ENCODE data around the gene PPP1R13B. TPM values are rescaled to one million over a fixed set of nuclear protein-coding genes. Genes with fewer than 3 reads are reported as not detected.

Gene PPP1R13B
- polyA plus RNA-seq, 1 of the 3 experiments (the other 2 are of a cell fraction), result 5.7 TPM

DNA sequence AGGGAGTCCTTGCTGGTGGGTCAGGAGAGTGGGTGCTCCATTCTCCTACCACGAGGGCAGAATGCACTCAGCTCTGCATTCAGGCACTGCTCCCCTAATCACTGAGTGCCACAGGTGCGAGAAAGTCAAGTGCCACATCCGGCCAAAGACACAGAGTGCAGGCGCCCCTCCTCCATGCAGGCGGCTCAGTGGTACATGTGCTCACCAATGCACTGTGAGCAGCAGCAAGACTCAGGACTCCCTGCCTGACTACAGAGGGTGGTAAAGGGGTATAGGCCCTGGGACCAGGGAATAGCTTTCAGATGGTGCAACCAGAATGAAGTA lies 98.9 kb downstream of the PPP1R13B start (continued):
- TF ChIP-seq, protein P1, sequence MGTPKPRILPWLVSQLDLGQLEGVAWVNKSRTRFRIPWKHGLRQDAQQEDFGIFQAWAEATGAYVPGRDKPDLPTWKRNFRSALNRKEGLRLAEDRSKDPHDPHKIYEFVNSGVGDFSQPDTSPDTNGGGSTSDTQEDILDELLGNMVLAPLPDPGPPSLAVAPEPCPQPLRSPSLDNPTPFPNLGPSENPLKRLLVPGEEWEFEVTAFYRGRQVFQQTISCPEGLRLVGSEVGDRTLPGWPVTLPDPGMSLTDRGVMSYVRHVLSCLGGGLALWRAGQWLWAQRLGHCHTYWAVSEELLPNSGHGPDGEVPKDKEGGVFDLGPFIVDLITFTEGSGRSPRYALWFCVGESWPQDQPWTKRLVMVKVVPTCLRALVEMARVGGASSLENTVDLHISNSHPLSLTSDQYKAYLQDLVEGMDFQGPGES (IDR thresholded peaks at IDR 0.05; ENCODE audit: low read depth, low read length), result no peak
- no peak for TF ChIP-seq FOXJ3 (CRISPR knock-in tag; IDR thresholded peaks at IDR 0.05)
- no peak for TF ChIP-seq JUND (IDR thresholded peaks at IDR 0.05)
- no peak for TF ChIP-seq RCOR1 (IDR thresholded peaks at IDR 0.05; ENCODE audit: low read length)
- TF ChIP-seq, protein P2, sequence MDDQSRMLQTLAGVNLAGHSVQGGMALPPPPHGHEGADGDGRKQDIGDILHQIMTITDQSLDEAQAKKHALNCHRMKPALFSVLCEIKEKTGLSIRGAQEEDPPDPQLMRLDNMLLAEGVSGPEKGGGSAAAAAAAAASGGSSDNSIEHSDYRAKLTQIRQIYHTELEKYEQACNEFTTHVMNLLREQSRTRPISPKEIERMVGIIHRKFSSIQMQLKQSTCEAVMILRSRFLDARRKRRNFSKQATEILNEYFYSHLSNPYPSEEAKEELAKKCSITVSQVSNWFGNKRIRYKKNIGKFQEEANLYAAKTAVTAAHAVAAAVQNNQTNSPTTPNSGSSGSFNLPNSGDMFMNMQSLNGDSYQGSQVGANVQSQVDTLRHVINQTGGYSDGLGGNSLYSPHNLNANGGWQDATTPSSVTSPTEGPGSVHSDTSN (IDR thresholded peaks at IDR 0.05), result no peak
- TF ChIP-seq CHD2 (IDR thresholded peaks at IDR 0.05; ENCODE audit: low read length, partially characterized antibody), result no peak
- TF ChIP-seq FOXM1 (IDR thresholded peaks at IDR 0.05; ENCODE audit: low read depth), result no peak
- no peak for TF ChIP-seq ELF1 (IDR thresholded peaks at IDR 0.05)

DNA sequence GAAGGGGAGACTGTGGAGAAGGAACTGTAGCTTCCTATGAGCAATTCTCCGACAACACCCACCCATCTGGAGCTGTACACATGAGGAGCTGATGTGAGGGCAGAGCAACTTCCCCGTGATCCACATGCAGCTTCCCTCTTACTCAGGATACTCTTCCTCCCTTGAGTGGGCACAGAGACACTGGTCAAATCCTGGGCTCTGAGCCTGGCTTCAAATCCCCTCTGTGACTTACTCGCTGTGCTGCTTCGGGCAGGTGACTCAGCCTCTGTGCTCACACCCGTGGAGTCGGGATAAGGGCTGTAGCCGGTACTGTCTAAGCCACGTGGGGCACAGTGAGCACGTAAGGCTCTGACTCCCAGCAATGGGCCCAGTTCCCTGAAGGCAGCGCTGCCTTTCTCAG lies 100.7 kb downstream of the PPP1R13B start:
- H3K9ac ChIP-seq, result no peak overlapping the region
- no peaks in the 10 kb centered on the region; a peak in 1 of 4 replicates for H3K4me1 ChIP-seq (ENCODE audit: control insufficient read depth in 1 of 2, insufficient read depth in 2 of 2, low read depth in 1 of 2, low read length in 1 of 2)
- H3K27ac ChIP-seq (ENCODE audit: low read depth in 2 of 2, low read length in 1 of 2), result no peak overlapping the region
- ChIA-PET POLR2A (no interaction called here), CTCF (interaction anchor here (0.8 to 1.1 kb wide), 2 partner anchors 10 to 164 kb away, joined by 3 to 5 read pairs; no protein-coding TSS in a partner anchor)
- no peaks in the 10 kb centered on the region for H3K9me2 ChIP-seq
- no peak overlapping the region for H3K4me2 ChIP-seq
- H3F3A ChIP-seq (replicated peaks; ENCODE audit: insufficient read depth), result no peaks in the 10 kb centered on the region
- H3K79me2 ChIP-seq (ENCODE audit: insufficient read depth), result no peaks in the 10 kb centered on the region
- H2AFZ ChIP-seq (ENCODE audit: low read depth), result no peak overlapping the region
- no peaks in the 10 kb centered on the region for H4K20me1 ChIP-seq (ENCODE audit: insufficient read depth)
- no peak for TF ChIP-seq TCF12 (IDR thresholded peaks at IDR 0.05)
- TF ChIP-seq YY1 (IDR thresholded peaks at IDR 0.05; ENCODE audit: low read depth), result no peak
- no peak for TF ChIP-seq GATA2 (CRISPR knock-in tag; IDR thresholded peaks at IDR 0.05)
- no peak for TF ChIP-seq FOXJ3 (CRISPR knock-in tag; IDR thresholded peaks at IDR 0.05)
- TF ChIP-seq ELF1 (IDR thresholded peaks at IDR 0.05), result no peak
- TF ChIP-seq MEF2A (IDR thresholded peaks at IDR 0.05; ENCODE audit: borderline replicate concordance, low read depth), result no peak
- TF ChIP-seq, protein P3, sequence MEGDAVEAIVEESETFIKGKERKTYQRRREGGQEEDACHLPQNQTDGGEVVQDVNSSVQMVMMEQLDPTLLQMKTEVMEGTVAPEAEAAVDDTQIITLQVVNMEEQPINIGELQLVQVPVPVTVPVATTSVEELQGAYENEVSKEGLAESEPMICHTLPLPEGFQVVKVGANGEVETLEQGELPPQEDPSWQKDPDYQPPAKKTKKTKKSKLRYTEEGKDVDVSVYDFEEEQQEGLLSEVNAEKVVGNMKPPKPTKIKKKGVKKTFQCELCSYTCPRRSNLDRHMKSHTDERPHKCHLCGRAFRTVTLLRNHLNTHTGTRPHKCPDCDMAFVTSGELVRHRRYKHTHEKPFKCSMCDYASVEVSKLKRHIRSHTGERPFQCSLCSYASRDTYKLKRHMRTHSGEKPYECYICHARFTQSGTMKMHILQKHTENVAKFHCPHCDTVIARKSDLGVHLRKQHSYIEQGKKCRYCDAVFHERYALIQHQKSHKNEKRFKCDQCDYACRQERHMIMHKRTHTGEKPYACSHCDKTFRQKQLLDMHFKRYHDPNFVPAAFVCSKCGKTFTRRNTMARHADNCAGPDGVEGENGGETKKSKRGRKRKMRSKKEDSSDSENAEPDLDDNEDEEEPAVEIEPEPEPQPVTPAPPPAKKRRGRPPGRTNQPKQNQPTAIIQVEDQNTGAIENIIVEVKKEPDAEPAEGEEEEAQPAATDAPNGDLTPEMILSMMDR (IDR thresholded peaks at IDR 0.05), result no peak
- TF ChIP-seq RXRA (IDR thresholded peaks at IDR 0.05; ENCODE audit: borderline replicate concordance, low read depth), result no peak
- TF ChIP-seq SMC3 (IDR thresholded peaks at IDR 0.05; ENCODE audit: low read depth, low read length), result no peak
- TF ChIP-seq NRF1 (IDR thresholded peaks at IDR 0.05; ENCODE audit: low read depth, low read length), result no peak
- TF ChIP-seq, protein P4, sequence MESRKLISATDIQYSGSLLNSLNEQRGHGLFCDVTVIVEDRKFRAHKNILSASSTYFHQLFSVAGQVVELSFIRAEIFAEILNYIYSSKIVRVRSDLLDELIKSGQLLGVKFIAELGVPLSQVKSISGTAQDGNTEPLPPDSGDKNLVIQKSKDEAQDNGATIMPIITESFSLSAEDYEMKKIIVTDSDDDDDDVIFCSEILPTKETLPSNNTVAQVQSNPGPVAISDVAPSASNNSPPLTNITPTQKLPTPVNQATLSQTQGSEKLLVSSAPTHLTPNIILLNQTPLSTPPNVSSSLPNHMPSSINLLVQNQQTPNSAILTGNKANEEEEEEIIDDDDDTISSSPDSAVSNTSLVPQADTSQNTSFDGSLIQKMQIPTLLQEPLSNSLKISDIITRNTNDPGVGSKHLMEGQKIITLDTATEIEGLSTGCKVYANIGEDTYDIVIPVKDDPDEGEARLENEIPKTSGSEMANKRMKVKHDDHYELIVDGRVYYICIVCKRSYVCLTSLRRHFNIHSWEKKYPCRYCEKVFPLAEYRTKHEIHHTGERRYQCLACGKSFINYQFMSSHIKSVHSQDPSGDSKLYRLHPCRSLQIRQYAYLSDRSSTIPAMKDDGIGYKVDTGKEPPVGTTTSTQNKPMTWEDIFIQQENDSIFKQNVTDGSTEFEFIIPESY (IDR thresholded peaks at IDR 0.05; ENCODE audit: borderline replicate concordance, low read depth), result no peak
- TF ChIP-seq CHD2 (IDR thresholded peaks at IDR 0.05; ENCODE audit: low read length, partially characterized antibody), result no peak
- TF ChIP-seq, protein P5, sequence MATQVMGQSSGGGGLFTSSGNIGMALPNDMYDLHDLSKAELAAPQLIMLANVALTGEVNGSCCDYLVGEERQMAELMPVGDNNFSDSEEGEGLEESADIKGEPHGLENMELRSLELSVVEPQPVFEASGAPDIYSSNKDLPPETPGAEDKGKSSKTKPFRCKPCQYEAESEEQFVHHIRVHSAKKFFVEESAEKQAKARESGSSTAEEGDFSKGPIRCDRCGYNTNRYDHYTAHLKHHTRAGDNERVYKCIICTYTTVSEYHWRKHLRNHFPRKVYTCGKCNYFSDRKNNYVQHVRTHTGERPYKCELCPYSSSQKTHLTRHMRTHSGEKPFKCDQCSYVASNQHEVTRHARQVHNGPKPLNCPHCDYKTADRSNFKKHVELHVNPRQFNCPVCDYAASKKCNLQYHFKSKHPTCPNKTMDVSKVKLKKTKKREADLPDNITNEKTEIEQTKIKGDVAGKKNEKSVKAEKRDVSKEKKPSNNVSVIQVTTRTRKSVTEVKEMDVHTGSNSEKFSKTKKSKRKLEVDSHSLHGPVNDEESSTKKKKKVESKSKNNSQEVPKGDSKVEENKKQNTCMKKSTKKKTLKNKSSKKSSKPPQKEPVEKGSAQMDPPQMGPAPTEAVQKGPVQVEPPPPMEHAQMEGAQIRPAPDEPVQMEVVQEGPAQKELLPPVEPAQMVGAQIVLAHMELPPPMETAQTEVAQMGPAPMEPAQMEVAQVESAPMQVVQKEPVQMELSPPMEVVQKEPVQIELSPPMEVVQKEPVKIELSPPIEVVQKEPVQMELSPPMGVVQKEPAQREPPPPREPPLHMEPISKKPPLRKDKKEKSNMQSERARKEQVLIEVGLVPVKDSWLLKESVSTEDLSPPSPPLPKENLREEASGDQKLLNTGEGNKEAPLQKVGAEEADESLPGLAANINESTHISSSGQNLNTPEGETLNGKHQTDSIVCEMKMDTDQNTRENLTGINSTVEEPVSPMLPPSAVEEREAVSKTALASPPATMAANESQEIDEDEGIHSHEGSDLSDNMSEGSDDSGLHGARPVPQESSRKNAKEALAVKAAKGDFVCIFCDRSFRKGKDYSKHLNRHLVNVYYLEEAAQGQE (IDR thresholded peaks at IDR 0.05; ENCODE audit: low read depth, low read length), result no peak
- no peak for TF ChIP-seq FOSL2 (IDR thresholded peaks at IDR 0.05; ENCODE audit: borderline replicate concordance, low read depth)
- no peak for TF ChIP-seq TAF1 (IDR thresholded peaks at IDR 0.05; ENCODE audit: borderline replicate concordance, low read depth, low read length)
- H3K4me3 ChIP-seq (ENCODE audit: low read depth in 2 of 2, low read length in 1 of 2), result no peak overlapping the region
- no peaks in the 10 kb centered on the region for H3K27me3 ChIP-seq (ENCODE audit: insufficient read depth)
- H3K9me3 ChIP-seq, result no peaks in the 10 kb centered on the region
- DNase-seq, result no peak
- WGBS (ENCODE audit: low lambda C conversion rate), result 86% methylated on average over 10 of the region's 10 CpGs
- peaks cover 0 to 11% of the 10 kb centered on the region in 2 experiments for H3K36me3 ChIP-seq (replicated peaks in 1 of 2; ENCODE audit: control insufficient read depth in 1 of 2, insufficient read depth in 2 of 2, low read length in 1 of 2)
